ENCODE results near the gene HECW1. TPM values are rescaled to one million over a fixed set of nuclear protein-coding genes. Genes with fewer than 3 reads are reported as not detected.

The HECW1 gene
- total RNA-seq, 2 experiments from 2014 or later = not detected

DNA sequence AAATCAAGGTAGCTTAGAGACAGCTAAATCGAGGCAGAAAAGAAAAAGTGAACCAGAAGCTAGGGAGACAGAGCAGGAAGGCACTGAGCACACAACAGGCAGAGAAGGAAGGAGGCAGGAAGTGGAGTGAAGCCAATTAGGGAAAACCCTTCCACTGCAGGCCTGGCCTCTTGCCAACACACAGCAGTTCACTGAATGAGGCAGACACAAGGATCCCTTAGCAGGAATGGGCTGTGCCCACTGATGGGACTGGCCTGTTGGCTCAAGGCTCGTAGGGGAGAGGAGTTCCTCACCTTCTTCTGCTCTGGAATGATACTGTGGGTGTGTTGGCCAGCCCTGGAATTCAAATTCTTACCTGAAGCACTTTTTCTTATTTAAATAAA lies 250.2 kb downstream of the HECW1 start:
- no peak for ATAC-seq

DNA sequence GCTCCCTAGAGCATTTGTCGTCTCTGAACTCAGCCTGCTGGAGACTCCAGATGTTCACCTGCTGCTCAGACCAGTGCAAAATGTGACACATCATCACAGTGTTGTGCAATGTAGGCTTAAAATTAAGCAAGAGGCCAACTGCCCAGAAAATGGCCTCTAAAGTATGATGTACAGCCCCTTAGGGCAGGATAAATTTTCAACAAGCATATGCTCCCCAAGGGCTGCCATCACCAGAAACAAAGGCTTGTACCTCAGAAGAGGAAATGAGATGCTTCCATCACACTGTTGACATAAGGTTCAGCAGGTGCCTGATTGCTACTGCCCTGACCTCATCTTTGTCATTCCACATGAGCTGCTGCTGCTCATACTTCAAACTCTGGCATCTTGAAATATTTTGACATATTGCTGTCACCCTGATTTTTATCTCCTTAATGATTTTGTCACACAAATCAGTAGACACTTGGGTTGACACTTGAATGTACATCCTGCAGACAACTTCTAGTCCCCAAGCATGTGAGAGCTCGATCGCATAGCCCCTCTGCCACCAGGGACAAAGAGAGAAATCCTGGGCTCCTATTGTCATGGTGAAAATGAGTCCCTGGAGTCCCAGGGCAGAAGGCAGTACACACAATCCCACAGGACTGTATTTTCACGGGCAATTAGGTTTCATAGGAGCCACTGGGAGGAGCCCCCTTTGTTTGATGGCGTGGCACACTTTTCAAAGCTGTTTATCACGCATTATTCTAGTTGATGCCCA lies 250.8 kb downstream of the HECW1 start:
- Mint-ChIP-seq H3K9me3 (no peaks in the 10 kb centered on the region), H3K4me3 (no peak overlapping the region), H3K4me1 (ENCODE audit: low read depth) (no peaks in the 10 kb centered on the region), H3K27ac (no peak overlapping the region), H3K36me3 (ENCODE audit: low read depth) (no peaks in the 10 kb centered on the region), H3K27me3 (peaks cover 5% of the 10 kb centered on the region)
- ATAC-seq (no peak), DNase-seq (no peak)
- TF ChIP-seq, protein P1, sequence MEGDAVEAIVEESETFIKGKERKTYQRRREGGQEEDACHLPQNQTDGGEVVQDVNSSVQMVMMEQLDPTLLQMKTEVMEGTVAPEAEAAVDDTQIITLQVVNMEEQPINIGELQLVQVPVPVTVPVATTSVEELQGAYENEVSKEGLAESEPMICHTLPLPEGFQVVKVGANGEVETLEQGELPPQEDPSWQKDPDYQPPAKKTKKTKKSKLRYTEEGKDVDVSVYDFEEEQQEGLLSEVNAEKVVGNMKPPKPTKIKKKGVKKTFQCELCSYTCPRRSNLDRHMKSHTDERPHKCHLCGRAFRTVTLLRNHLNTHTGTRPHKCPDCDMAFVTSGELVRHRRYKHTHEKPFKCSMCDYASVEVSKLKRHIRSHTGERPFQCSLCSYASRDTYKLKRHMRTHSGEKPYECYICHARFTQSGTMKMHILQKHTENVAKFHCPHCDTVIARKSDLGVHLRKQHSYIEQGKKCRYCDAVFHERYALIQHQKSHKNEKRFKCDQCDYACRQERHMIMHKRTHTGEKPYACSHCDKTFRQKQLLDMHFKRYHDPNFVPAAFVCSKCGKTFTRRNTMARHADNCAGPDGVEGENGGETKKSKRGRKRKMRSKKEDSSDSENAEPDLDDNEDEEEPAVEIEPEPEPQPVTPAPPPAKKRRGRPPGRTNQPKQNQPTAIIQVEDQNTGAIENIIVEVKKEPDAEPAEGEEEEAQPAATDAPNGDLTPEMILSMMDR (IDR thresholded peaks at IDR 0.05) = no peak
- CTCF ChIA-PET = no interaction called here
- POLR2A ChIA-PET = no interaction called here
- intact Hi-C loops (cut with micrococcal nuclease) = no loop called here

More for the DNA sequence above, 250.2 kb downstream of the HECW1 start:
- DNase-seq = no peak
- Mint-ChIP-seq H3K36me3 (ENCODE audit: low read depth) (no peaks in the 10 kb centered on the region), H3K4me3 (no peak overlapping the region), H3K9me3 (no peaks in the 10 kb centered on the region), H3K27me3 (peaks cover 5% of the 10 kb centered on the region), H3K27ac (no peak overlapping the region), H3K4me1 (ENCODE audit: low read depth) (no peaks in the 10 kb centered on the region)
- intact Hi-C loops (cut with micrococcal nuclease) = no loop called here
- TF ChIP-seq, protein P1 (IDR thresholded peaks at IDR 0.05) = no peak
- ChIA-PET POLR2A (no interaction called here), CTCF (no interaction called here)

DNA sequence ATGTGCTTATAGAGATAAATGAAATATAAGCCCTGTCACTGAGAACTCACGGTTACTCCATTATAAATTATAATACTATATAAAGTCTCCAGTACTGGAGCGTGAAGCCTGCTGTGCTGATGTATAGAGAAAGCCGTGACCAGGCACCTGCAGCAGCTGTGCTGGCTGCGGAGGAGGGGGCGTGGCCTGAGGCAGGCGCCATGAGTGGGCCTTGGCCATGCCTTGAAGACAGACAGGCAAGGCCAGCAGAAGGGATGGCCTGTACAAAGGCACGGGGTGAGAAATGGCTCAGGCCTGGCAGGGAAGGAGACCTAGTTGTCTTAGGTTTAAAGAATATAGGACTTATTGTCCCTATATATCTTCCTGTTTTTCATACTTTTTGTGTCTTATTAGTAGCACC lies 251.9 kb downstream of the HECW1 start:
- H3K27ac Mint-ChIP-seq = no peak overlapping the region
- DNase-seq = no peak
- no peak for ATAC-seq
- intact Hi-C loops (cut with micrococcal nuclease) = no loop called here
- CTCF ChIA-PET = no interaction called here
- no peaks in the 10 kb centered on the region for H3K36me3 Mint-ChIP-seq (ENCODE audit: low read depth)
- peaks cover 5% of the 10 kb centered on the region for H3K27me3 Mint-ChIP-seq
- H3K9me3 Mint-ChIP-seq = no peaks in the 10 kb centered on the region
- TF ChIP-seq, protein P1 (IDR thresholded peaks at IDR 0.05) = no peak
- POLR2A ChIA-PET = no interaction called here
- H3K4me1 Mint-ChIP-seq (ENCODE audit: low read depth) = no peaks in the 10 kb centered on the region
- H3K4me3 Mint-ChIP-seq = no peak overlapping the region

DNA sequence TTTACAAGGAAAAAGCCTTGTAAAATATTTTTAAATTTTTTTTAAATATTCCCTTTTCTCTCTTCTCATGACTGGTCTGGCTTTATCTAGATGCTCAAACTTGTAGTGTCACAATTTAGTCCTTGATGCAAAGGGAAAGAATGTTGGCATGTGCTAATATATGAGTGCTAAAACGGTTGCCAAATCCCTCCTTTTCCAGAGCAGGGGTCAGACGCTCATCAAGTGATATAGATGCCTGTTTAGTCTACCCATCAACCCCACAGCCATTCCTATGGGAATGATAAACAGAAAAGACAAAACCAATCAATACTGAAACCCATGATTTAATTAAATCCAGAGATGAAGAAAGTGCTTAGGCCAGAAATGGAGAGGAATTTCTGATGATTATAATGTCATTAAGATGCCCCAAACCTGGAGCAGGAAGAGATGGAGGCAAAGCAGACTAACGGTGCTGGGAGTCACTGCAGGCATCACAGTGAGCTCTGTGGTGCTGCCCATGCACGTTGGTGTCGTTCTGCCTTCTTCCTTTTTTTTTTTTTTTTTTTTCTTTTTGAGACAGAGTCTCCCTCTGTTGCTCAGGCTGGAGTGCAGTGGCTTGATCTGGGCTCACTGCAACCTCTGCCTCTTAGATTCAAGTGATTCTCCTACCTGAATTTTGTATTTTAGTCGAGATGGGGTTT lies 260.4 kb downstream of the HECW1 start:
- no peaks in the 10 kb centered on the region for H3K4me1 Mint-ChIP-seq (ENCODE audit: low read depth)
- no peak for ATAC-seq
- DNase-seq = no peak
- no peak overlapping the region for H3K4me3 Mint-ChIP-seq
- POLR2A ChIA-PET = no interaction called here
- no peaks in the 10 kb centered on the region for H3K9me3 Mint-ChIP-seq
- intact Hi-C loops (cut with micrococcal nuclease) = no loop called here
- no peaks in the 10 kb centered on the region for H3K36me3 Mint-ChIP-seq (ENCODE audit: low read depth)
- TF ChIP-seq, protein P1 (IDR thresholded peaks at IDR 0.05) = no peak
- no peak overlapping the region for H3K27ac Mint-ChIP-seq
- CTCF ChIA-PET = no interaction called here
- peaks cover 8% of the 10 kb centered on the region for H3K27me3 Mint-ChIP-seq

DNA sequence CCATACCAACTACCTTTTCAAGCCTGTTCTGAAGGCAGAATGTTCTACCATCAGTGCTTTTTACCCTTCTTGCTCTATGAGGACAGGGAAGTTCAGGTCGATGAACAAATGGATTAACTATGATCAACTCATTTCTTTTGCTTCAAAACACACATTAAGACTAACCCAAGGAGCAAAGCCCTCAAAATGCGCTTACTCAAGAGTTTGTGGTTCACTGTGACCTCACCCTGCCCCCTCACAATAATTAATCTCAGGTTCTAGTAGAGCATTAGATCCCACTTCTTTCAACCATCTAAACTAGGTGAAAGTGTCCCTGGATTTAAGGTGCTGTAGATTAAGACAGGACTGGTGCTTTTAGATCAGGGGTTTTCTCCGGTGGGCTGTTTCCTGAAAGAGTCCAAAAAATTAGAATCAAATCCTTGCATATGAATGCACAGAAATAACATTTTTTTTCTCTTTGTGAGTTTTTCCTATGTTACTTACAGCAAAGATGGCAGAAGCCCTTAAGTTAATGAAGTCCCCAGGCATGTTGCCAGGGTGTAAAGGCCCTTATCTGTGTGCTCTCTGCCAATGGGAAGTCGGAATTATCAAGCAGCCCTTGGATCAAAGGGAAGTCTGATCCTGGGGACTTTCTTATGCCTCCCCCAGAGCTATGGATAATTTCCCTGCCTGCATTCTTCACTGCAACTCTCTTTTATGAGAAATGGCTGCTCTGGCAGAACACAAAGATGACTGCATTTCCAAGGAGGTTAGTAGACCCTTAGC lies 264.9 kb downstream of the HECW1 start:
- Mint-ChIP-seq H3K4me3 (no peak overlapping the region), H3K27ac (no peak overlapping the region), H3K36me3 (ENCODE audit: low read depth) (no peaks in the 10 kb centered on the region), H3K4me1 (ENCODE audit: low read depth) (no peaks in the 10 kb centered on the region), H3K27me3 (peaks cover 20% of the 10 kb centered on the region), H3K9me3 (no peaks in the 10 kb centered on the region)
- ChIA-PET POLR2A (no interaction called here), CTCF (interaction anchor here (1.2 kb wide), 1 partner anchor 64 kb away, joined by 3 read pairs; no protein-coding TSS in a partner anchor)
- DNase-seq (no peak), ATAC-seq (no peak)
- TF ChIP-seq, protein P1 (IDR thresholded peaks at IDR 0.05) = no peak
- intact Hi-C loops (cut with micrococcal nuclease) = no loop called here

Measured in activated CD8-positive, alpha-beta T cell treated with anti-CD3 and anti-CD28 coated beads for 36 hours (primary cell).